ENCODE results near the gene TNNI2.

DNA sequence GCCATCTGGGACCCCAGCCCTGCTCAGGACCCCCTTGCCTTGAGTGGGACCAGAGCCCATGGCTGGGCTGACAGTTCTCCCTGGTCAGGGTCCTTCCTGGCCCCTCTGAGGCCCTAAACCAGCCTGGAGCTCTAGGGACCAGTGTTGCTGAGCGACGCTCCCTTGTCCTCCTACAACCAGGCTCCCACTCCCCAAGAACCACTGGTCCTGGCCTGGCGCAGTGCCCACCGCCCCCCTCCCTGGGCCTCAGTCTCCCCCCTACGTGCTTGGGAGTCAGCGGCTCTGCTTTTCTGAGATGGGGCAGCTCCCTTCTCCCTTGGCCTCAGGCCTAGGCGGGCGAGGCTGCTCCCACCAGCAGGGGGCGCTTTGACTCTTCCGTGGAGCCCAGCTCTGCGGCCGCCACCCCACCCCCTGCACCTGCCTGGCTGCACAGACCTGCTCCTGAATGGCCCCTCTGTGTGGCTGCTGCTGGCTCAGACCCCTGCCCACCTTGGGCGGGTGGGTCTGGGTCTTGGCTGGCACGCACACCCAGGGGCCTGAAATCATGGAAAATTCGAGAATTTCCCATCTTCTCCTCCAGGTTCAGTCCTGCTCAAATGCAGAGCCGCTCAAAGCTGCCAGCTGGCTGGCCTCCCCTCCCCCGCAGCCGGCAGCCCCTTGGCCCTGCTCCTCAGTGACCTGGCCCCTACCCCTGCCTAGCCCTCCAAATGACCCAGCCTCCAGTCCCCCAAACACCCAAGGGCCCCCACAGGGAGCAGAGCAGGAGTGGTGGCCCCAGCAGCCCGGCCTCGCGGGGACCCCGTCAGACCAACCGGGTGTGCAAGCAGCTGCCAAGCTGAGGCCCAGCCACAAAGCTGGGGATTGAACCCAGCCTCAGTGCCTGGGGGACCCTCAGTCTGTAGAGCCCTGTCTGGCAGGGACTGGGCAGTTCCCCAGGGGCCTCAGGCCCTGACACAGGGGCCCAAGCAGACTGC lies 43.8 kb downstream of the TNNI2 start:
- TF ChIP-seq, protein P1, sequence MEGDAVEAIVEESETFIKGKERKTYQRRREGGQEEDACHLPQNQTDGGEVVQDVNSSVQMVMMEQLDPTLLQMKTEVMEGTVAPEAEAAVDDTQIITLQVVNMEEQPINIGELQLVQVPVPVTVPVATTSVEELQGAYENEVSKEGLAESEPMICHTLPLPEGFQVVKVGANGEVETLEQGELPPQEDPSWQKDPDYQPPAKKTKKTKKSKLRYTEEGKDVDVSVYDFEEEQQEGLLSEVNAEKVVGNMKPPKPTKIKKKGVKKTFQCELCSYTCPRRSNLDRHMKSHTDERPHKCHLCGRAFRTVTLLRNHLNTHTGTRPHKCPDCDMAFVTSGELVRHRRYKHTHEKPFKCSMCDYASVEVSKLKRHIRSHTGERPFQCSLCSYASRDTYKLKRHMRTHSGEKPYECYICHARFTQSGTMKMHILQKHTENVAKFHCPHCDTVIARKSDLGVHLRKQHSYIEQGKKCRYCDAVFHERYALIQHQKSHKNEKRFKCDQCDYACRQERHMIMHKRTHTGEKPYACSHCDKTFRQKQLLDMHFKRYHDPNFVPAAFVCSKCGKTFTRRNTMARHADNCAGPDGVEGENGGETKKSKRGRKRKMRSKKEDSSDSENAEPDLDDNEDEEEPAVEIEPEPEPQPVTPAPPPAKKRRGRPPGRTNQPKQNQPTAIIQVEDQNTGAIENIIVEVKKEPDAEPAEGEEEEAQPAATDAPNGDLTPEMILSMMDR (IDR thresholded peaks at IDR 0.05 in 8 of 11, conservative IDR thresholded peaks at IDR 0.05 in 3 of 11), result peak; percentile 80 to 97 (median 92)
- peak; percentile 55 to 78 (median 63) for TF ChIP-seq POLR2AphosphoS5 (IDR thresholded peaks at IDR 0.05)
- no peak for TF ChIP-seq POLR2A (IDR thresholded peaks at IDR 0.05)

All from spleen (tissue), 7 donors.